Stimulated activated memory B cell treated with anti-CD40 and anti-IgM and Interleukin-4, amounts not matched to agents 10 μg/mL and 1 μg/mL and 100 μg/mL, for 72 hours (primary cell): ENCODE results near the gene CCDC178.
A peak's percentile ranks its signal among the peaks of the same experiment; 100 is the strongest.
"Not testable (repeated sequence)": the region's sequence is repeated elsewhere in the genome, so short reads cannot be mapped to it uniquely, and the experiment has no call there.

Experiments used
- ATAC-seq: fragments of 150-1000 bp; cut with Tn5 transposase; 2 replicates; pipeline ENCODE4 v1.10.0; 2021
- H3K27ac Mint-ChIP-seq: one replicate; pipeline ENCODE4 v1.8.0; 2022; ENCODE audit warnings: mild to moderate bottlenecking, mixed read lengths
- H3K27me3 Mint-ChIP-seq: one replicate; pipeline ENCODE4 v1.8.0; 2022; ENCODE audit warnings: mixed read lengths
- H3K36me3 Mint-ChIP-seq: one replicate; pipeline ENCODE4 v1.8.0; 2022; ENCODE audit warnings: mixed read lengths
- H3K4me1 Mint-ChIP-seq: one replicate; pipeline ENCODE4 v1.8.0; 2022; ENCODE audit warnings: mixed read lengths
- H3K4me3 Mint-ChIP-seq: one replicate; pipeline ENCODE4 v1.8.0; 2022; ENCODE audit warnings: mild to moderate bottlenecking, moderate library complexity, mixed read lengths
- H3K9me3 Mint-ChIP-seq: one replicate; pipeline ENCODE4 v1.8.0; 2022; ENCODE audit warnings: mixed read lengths

The CCDC178 gene

GRCh38 chr18:33152376-33152775 is 288.1 kb downstream of the CCDC178 start:
- H3K4me1 Mint-ChIP-seq, result no peaks in the 10 kb centered on the region
- no peaks in the 10 kb centered on the region for H3K27me3 Mint-ChIP-seq
- H3K9me3 Mint-ChIP-seq, result peaks cover 2% of the 10 kb centered on the region
- H3K36me3 Mint-ChIP-seq, result no peaks in the 10 kb centered on the region
- ATAC-seq, result no peak
- no peak overlapping the region for H3K27ac Mint-ChIP-seq
- no peak overlapping the region for H3K4me3 Mint-ChIP-seq

GRCh38 chr18:33147811-33148210 is 292.7 kb downstream of the CCDC178 start:
- H3K9me3 Mint-ChIP-seq, H3K4me3 Mint-ChIP-seq, ATAC-seq: not testable (repeated sequence)

GRCh38 chr18:33146014-33146413 is 294.5 kb downstream of the CCDC178 start:
- Mint-ChIP-seq H3K4me3 (no peak overlapping the region), H3K9me3 (peaks cover 2% of the 10 kb centered on the region), H3K36me3 (no peaks in the 10 kb centered on the region), H3K4me1 (no peaks in the 10 kb centered on the region), H3K27me3 (no peaks in the 10 kb centered on the region), H3K27ac (no peak overlapping the region)
- no peak for ATAC-seq

More at GRCh38 chr18:33147811-33148210, 292.7 kb downstream of the CCDC178 start:
- H3K4me1 Mint-ChIP-seq, H3K27me3 Mint-ChIP-seq, H3K27ac Mint-ChIP-seq, H3K36me3 Mint-ChIP-seq: not testable (repeated sequence)

- Mint-ChIP-seq H3K4me3 (no peak overlapping the region), H3K9me3 (peaks cover 2% of the 10 kb centered on the region), H3K27ac (no peak overlapping the region), H3K36me3 (no peaks in the 10 kb centered on the region), H3K4me1 (no peaks in the 10 kb centered on the region), H3K27me3 (no peaks in the 10 kb centered on the region)
- no peak for ATAC-seq
Measured at GRCh38 chr18:33135951-33136660, 304.4 kb downstream of the CCDC178 start.

- ATAC-seq, result no peak
- H3K36me3 Mint-ChIP-seq, result no peaks in the 10 kb centered on the region
- no peak overlapping the region for H3K4me3 Mint-ChIP-seq
- H3K4me1 Mint-ChIP-seq, result no peaks in the 10 kb centered on the region
- H3K9me3 Mint-ChIP-seq, result no peaks in the 10 kb centered on the region
- no peak overlapping the region for H3K27ac Mint-ChIP-seq
- no peaks in the 10 kb centered on the region for H3K27me3 Mint-ChIP-seq
Measured at GRCh38 chr18:33132657-33133056, 307.9 kb downstream of the CCDC178 start.

- no peaks in the 10 kb centered on the region for H3K36me3 Mint-ChIP-seq
- H3K9me3 Mint-ChIP-seq, result no peaks in the 10 kb centered on the region
- no peak overlapping the region for H3K4me3 Mint-ChIP-seq
- H3K4me1 Mint-ChIP-seq, result no peaks in the 10 kb centered on the region
- no peak for ATAC-seq
- no peak overlapping the region for H3K27ac Mint-ChIP-seq
- no peaks in the 10 kb centered on the region for H3K27me3 Mint-ChIP-seq
Measured at GRCh38 chr18:33128581-33128980, 311.9 kb downstream of the CCDC178 start.

GRCh38 chr18:33123862-33124518 is 316.5 kb downstream of the CCDC178 start:
- no peaks in the 10 kb centered on the region for H3K27me3 Mint-ChIP-seq
- no peak overlapping the region for H3K4me3 Mint-ChIP-seq
- H3K4me1 Mint-ChIP-seq, result no peaks in the 10 kb centered on the region
- no peaks in the 10 kb centered on the region for H3K36me3 Mint-ChIP-seq
- no peak overlapping the region for H3K27ac Mint-ChIP-seq
- H3K9me3 Mint-ChIP-seq, result no peaks in the 10 kb centered on the region
- ATAC-seq, result no peak

GRCh38 chr18:33116376-33116775 is 324.1 kb downstream of the CCDC178 start:
- no peak overlapping the region for H3K4me3 Mint-ChIP-seq
- no peaks in the 10 kb centered on the region for H3K9me3 Mint-ChIP-seq
- H3K36me3 Mint-ChIP-seq, result no peaks in the 10 kb centered on the region
- ATAC-seq, result no peak
- no peaks in the 10 kb centered on the region for H3K4me1 Mint-ChIP-seq
- H3K27ac Mint-ChIP-seq, result no peak overlapping the region
- H3K27me3 Mint-ChIP-seq, result no peaks in the 10 kb centered on the region

GRCh38 chr18:33115917-33116316 is 324.6 kb downstream of the CCDC178 start:
- Mint-ChIP-seq H3K9me3 (no peaks in the 10 kb centered on the region), H3K27me3 (no peaks in the 10 kb centered on the region)
- ATAC-seq, result no peak

GRCh38 chr18:33115476-33115875 is 325.0 kb downstream of the CCDC178 start:
- Mint-ChIP-seq H3K4me3 (no peak overlapping the region), H3K27me3 (no peaks in the 10 kb centered on the region), H3K4me1 (no peaks in the 10 kb centered on the region), H3K36me3 (no peaks in the 10 kb centered on the region), H3K27ac (no peak overlapping the region), H3K9me3 (no peaks in the 10 kb centered on the region)
- no peak for ATAC-seq

More at GRCh38 chr18:33115917-33116316, 324.6 kb downstream of the CCDC178 start:
- Mint-ChIP-seq H3K4me3 (no peak overlapping the region), H3K4me1 (no peaks in the 10 kb centered on the region), H3K36me3 (no peaks in the 10 kb centered on the region), H3K27ac (no peak overlapping the region)

- H3K9me3 Mint-ChIP-seq, result no peaks in the 10 kb centered on the region
- no peaks in the 10 kb centered on the region for H3K27me3 Mint-ChIP-seq
- no peak overlapping the region for H3K27ac Mint-ChIP-seq
- H3K36me3 Mint-ChIP-seq, result no peaks in the 10 kb centered on the region
- no peak for ATAC-seq
- no peak overlapping the region for H3K4me3 Mint-ChIP-seq
- no peaks in the 10 kb centered on the region for H3K4me1 Mint-ChIP-seq
Measured at GRCh38 chr18:33114749-33115148, 325.8 kb downstream of the CCDC178 start.

GRCh38 chr18:33113416-33113815 is 327.1 kb downstream of the CCDC178 start:
- no peak overlapping the region for H3K4me3 Mint-ChIP-seq
- no peak for ATAC-seq
- H3K9me3 Mint-ChIP-seq, result no peaks in the 10 kb centered on the region
- no peak overlapping the region for H3K27ac Mint-ChIP-seq
- H3K4me1 Mint-ChIP-seq, result no peaks in the 10 kb centered on the region
- H3K27me3 Mint-ChIP-seq, result no peaks in the 10 kb centered on the region
- no peaks in the 10 kb centered on the region for H3K36me3 Mint-ChIP-seq

- Mint-ChIP-seq H3K36me3 (no peaks in the 10 kb centered on the region), H3K4me1 (no peaks in the 10 kb centered on the region), H3K4me3 (no peak overlapping the region), H3K27me3 (no peaks in the 10 kb centered on the region), H3K9me3 (no peaks in the 10 kb centered on the region), H3K27ac (no peak overlapping the region)
- ATAC-seq, result no peak
Measured at GRCh38 chr18:33107511-33107910, 333.0 kb downstream of the CCDC178 start.

- H3K27ac Mint-ChIP-seq, result no peak overlapping the region
- ATAC-seq, result no peak
Measured at GRCh38 chr18:33101316-33101715, 339.2 kb downstream of the CCDC178 start.

GRCh38 chr18:33099626-33100025 is 340.9 kb downstream of the CCDC178 start:
- Mint-ChIP-seq H3K4me3 (no peak overlapping the region), H3K9me3 (no peaks in the 10 kb centered on the region), H3K36me3 (no peaks in the 10 kb centered on the region), H3K27ac (no peak overlapping the region), H3K4me1 (no peaks in the 10 kb centered on the region), H3K27me3 (no peaks in the 10 kb centered on the region)
- no peak for ATAC-seq

More at GRCh38 chr18:33101316-33101715, 339.2 kb downstream of the CCDC178 start:
- Mint-ChIP-seq H3K36me3 (no peaks in the 10 kb centered on the region), H3K27me3 (no peaks in the 10 kb centered on the region), H3K9me3 (no peaks in the 10 kb centered on the region), H3K4me3 (no peak overlapping the region), H3K4me1 (no peaks in the 10 kb centered on the region)

- ATAC-seq, result peak; percentile 36
- H3K4me3 Mint-ChIP-seq, result no peak overlapping the region
- no peaks in the 10 kb centered on the region for H3K36me3 Mint-ChIP-seq
- H3K27ac Mint-ChIP-seq, result no peak overlapping the region
- H3K4me1 Mint-ChIP-seq, result no peaks in the 10 kb centered on the region
- H3K27me3 Mint-ChIP-seq, result no peaks in the 10 kb centered on the region
- no peaks in the 10 kb centered on the region for H3K9me3 Mint-ChIP-seq
Measured at GRCh38 chr18:33097126-33097525, 343.4 kb downstream of the CCDC178 start.
